NK-92 (cell line): Measurements from ENCODE around the gene REST.

Experiments used
- DNase-seq: peaks from one replicate; lab custom pipeline; 2025; ENCODE audit not compliant: unreplicated experiment; lab: John Stamatoyannopoulos, UW

REST gene

DNA sequence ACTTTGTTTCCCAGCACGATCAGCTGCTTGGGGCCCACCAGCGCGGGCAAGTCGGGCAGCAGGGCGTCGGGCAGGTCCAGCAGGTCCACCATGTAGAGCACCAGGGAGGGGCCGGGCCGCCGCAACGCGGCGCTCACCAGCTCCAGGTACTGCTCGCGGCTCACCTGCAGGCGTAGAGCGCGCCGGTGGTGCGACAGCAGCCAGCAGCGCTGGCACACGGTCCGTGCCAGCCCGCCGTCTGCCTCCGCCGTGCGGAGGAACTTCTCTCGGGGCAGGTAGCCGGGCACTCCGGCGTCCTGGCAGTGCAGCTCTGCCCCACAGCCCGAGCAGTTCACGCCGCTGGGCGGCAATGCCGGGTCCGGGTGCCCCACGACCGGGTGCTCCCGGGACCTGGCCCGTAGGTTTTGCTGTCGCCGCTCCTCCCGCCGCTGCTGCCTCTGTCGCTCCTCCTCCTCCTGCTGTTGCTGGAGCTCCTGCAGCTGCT lies 69.2 kb downstream of the REST start:
- no peak for DNase-seq

DNA sequence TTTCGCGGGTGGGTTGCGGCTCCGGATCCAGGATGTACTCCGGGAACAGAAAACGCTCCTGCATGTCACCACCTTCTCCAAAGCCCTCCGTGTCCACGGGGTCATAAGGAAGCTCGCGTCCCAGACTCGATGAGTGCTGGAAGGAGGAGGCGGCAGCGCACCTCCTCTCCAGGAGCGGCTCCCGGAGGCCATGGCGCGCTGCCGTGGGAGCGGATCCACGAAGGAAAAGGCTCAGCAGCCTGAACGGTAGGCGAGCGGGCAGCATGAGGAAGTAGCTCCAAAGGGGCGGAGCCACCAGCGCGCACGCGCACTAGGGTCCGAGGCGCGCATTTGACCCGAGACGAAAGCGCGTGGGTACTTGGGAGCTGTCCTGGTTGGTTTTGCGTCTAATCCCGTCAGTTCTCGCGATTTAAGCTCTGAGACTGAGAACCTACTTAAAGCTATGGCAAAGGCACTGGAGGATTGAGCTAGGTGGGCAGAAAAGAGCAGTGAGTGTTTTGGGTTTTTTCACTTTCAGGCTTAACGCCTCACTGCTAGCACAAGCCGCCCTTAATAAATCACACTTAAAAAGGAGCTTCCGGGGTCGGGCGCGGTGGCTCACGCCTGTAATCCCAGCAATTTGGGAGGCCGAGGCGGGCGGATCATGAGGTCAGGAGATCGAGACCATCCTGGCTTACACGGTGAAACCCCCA lies 69.8 kb downstream of the REST start, which contains the start of gene NOA1:
Gene NOA1, minus strand, starts transcription at position 286 of the 692 bp plus-strand sequence. Its CDS starts 21 bp downstream, at position 265.
- peak; percentile 78 for DNase-seq

DNA sequence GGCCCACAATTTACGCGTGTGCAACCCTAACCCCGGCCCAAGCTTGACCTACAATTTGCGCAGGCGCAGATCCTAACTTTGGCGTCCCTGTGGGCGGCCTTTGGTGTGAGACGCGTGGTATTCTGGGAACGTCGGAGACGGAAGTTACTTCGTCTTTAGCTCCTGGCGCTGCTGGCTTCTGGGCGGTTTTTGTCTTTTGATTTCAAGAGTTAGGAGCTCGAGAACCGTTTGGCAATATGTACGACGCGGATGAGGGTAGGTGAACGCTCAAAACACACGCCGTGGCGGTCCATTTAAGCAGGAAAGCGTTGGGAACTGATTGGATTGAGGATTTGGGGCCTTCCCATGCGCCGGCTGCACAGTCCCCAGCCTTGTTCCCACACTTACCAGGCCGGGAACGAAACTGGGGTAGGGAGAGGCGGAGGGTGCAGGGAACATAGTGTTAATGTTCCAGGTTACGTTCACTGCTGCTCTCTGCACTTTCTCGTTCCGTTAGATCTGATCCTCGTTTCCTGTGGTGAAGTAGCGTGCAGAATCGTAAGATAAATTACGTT lies 71.1 kb downstream of the REST start, which contains the start of gene POLR2B:
Gene POLR2B, plus strand, starts transcription at position 147 of the 554 bp plus-strand sequence. Its CDS starts 90 bp downstream, at position 237.
- DNase-seq, result no peak

DNA sequence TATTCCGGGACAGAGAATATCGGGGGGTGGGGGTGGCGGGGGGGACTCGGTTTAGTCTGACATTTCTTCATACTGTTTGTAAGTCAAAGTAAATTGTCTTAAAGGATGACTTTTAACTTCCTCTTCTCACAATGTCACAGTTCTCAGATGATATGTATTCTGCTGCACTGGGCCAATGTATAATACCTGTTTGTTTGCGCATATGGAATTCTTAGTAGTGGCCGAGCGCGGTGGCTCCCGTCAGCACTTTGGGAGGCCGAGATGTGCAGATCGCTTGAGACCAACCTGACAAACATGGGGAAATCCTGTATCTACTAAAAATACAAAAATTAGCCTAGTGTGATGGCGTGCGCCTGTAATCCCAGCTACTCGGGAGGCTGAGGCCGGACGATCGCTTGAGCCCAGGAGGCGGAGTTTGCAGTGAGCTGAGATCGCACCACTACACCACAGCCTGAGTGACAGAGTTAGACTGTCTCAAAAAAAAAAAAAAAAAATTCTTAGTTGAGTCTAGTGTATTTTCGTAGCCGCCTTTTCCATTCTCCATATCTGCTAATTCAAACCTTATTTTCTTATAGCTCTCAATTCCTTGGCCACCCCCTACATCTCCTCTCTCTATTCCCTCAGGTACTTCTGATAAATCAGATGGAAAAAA lies 71.8 kb downstream of the REST start:
- DNase-seq, result no peak

DNA sequence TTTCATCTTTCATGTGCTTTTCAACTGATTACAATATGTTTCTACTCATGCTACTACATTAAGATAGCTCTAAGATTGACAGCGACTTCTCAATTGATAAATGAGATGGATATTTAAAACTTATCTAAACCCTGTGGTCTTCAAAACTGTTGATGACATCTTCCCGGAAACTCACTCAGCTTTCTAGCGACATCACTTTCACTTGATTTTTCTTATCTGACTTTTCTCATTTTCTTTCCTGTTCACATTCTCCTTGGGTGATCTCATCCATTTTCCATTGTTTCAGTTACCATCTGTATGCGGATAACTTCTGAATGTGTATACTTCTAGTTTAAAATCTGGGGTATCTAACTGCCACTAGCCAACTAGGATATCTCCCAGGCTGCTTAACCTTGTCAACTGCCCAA lies 74.1 kb downstream of the REST start:
- DNase-seq, result no peak

DNA sequence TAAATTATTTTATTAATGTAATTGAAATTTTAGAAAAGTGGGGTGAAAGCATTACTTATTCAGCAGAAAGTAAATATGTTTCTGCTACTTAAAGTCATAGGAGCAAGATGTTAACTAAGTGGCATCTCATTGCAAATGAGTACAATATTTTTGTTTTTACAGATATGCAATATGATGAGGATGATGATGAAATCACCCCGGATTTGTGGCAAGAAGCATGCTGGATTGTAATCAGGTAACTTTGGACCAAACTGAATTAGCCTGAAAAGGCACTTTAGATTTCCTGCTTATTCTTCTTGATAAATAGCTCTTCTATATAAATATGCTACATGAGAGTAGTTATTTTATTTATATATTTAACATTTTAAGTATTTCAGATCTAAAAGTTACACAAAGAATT lies 78.5 kb downstream of the REST start:
- DNase-seq, result no peak

DNA sequence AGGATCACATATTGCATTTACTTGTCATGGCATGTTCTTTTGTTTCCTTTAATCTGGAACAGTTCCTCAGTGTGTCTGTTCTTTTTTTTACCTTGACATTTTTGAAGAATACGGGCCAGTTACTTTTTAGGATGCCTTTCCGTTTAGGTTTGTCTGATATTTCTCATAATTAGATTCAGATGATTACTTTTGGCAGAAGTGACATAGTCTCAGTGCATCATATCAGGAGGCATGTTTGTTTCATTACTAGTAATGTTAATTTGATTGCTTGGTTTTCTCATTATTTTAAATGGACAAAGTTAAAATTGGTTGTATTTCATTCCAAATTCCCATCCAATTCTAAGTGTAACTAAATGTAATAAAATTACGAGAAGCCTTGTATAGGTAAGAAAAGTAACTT lies 79.3 kb downstream of the REST start:
- DNase-seq, result no peak

DNA sequence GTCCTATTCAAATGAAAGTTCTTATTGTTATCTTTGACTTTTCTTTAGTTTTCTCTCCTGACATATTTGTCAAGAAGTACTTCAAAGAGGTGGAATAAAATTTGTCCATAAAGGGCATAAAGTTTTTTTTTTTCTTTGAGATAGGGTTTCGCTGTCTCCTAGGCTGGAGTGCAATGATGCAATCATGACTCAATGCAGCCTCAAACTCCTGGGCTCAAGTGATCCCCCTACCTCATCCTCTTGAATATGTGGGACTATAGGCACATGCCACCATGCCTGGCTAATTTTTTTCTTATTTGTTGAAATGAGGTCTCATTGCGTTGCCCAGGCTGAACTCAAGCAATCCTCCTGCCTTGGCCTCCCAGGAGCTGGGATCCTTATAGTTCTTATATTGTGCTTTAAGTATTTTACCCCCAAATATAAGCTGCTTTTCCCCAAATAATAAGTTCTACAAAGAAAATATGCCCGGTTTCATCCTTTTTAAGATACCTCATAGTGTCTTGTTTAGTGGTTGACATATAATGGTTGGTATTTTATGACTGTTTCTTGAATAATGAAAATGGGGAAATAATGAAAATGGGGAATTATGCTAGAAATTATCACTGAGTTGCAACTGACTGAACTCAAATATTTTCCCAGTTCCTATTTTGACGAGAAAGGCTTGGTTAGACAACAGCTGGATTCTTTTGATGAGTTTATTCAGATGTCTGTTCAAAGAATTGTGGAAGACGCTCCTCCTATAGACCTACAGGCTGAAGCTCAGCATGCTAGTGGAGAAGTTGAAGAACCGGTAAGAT lies 82.6 kb downstream of the REST start:
- DNase-seq, result no peak

DNA sequence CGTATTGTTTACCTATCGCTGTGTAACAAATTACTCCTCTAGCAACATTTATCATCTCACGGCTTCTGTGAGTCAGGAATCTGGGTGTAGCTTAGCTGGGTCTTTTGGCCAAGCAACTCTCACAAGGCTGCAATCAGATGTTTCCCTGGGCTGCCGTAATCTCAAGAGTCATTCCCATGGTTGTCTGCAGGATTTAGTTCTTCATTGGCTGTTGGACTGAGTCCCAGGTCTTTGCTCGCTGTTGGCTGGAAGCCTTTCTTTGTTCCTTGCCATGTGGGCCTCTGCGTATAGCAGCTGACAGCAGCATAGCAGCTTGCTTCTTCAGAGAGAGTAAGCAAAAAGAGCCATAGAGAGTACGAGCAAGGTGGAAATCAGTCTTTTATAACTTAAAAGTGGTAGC lies 87.8 kb downstream of the REST start:
- DNase-seq, result no peak

DNA sequence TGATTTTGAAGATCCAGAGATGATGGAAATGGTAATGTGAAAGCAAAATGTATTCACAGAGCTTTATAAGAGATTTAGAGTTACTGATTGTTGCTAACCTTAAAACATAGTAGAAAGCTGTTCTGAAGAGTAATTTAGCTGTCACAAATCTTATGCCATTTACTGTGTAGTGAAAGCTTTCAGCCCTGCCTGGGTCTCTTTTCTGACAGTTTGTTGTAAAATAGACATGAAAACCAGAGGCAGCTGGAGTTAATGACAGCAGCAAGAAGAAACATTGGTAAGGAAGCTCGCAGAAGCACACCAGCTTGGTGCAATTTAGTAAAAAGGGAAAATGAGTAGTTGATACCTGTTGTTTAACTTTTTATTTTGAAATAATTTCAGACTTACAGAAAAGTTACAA lies 92.1 kb downstream of the REST start:
- DNase-seq, result no peak

DNA sequence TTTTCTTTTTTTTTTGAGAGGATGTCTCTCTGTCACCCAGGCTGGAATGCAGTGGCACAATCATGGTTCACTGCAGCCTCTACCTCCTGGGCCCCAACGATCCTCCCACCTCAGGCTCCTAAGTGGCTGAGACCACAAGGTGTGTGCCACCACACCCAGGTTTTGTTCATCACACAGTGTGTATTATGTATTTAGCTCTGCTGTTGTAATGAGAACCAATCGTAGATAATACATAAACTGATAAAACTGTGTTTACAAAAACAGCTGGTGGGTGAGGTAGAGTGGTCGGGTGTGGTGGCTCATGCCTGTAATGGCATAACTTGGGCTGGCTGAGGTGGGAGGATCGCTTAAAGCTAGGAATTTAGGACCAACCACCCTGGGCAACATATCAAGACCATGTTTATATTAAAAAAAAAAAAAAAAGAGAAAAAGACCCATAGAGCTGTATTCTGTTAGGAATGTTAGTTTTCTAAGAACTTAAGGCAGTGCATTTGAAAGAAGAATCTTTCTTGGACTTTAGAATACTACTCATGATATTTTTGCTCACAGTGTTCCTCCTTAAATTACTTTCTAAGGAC lies 105.9 kb downstream of the REST start:
- DNase-seq, result no peak
